A673 (cell line): ENCODE measurements around the gene TMX2.

ENCODE experiments used
- EZH2 ChIP-seq: fragments of 200-600 bp; sonication (generic); IDR thresholded peaks from 2 replicates; pipeline ENCODE4 v1.6.1; 2017; ENCODE audit warnings: borderline replicate concordance, low read depth, mild to moderate bottlenecking, mixed read lengths, antibody characterized with exemption, low read length; ENCODE audit not compliant: poor library complexity, severe bottlenecking
- TF ChIP-seq, protein P1 (sequence below): fragments of 300-800, 200-600 bp; sonication (generic); conservative IDR thresholded peaks from 2 replicates; pipeline ENCODE4 v1.5.1; 2017; ENCODE audit warnings: low read depth, mild to moderate bottlenecking, antibody characterized with exemption, low read length, moderate library complexity, mixed read lengths

GRCh38 chr11:57667736-57668433, 44.5 kb upstream of the TMX2 start, which contains the start of gene ZDHHC5:
- TF ChIP-seq, protein P1, sequence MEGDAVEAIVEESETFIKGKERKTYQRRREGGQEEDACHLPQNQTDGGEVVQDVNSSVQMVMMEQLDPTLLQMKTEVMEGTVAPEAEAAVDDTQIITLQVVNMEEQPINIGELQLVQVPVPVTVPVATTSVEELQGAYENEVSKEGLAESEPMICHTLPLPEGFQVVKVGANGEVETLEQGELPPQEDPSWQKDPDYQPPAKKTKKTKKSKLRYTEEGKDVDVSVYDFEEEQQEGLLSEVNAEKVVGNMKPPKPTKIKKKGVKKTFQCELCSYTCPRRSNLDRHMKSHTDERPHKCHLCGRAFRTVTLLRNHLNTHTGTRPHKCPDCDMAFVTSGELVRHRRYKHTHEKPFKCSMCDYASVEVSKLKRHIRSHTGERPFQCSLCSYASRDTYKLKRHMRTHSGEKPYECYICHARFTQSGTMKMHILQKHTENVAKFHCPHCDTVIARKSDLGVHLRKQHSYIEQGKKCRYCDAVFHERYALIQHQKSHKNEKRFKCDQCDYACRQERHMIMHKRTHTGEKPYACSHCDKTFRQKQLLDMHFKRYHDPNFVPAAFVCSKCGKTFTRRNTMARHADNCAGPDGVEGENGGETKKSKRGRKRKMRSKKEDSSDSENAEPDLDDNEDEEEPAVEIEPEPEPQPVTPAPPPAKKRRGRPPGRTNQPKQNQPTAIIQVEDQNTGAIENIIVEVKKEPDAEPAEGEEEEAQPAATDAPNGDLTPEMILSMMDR, result peak; percentile 46
- no peak for TF ChIP-seq EZH2
